ENCODE measurements around the gene PIK3R2. TPM values are rescaled to one million over a fixed set of nuclear protein-coding genes. Genes with fewer than 3 reads are reported as not detected.
"Not testable (repeated sequence)": the region's sequence is repeated elsewhere in the genome, so short reads cannot be mapped to it uniquely, and the experiment has no call there.

Gene PIK3R2
- total RNA-seq, 1 donor from 2014 or later: 56.9 TPM

DNA sequence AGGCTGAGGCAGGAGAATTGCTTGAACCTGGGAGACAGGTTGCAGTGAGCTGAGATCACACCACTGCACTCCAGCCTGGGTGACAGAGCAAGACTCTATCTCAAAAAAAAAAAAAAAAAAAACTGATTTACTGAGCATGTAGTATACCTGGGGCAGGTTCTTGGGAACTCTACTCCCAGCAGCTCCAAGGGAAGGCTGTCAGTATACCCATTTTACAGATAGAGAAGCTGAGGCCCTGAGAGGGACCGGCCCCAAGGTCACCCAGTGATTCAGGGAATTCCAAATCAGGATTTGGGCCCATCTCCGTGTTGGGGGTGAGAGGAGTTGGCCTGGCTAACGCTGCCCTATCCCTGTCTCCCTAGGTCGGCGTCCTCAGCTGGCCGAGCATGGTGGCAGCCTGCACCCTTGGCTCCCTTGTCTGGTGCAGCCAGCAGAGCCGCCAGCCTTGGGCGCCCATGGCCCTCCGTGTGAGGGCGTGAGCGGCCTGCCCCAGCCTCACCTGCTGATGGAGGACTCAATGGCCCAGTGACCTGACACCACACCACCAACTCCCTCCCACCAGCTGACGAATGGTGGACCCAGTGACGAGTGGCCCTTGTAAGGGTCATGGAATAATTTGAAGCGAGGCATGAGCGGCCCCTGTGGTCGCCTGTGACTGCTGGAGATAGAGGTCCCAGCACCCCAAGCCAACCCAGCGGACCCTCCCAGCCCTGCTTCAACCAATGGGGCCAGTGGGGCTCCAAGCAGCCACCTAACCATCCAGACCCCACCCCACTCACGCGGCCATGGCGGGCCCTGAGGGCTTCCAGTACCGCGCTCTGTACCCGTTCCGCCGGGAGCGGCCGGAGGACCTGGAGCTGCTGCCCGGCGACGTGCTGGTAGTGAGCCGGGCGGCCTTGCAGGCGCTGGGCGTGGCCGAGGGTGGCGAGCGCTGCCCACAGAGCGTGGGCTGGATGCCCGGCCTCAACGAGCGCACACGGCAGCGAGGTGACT is 2.4 kb downstream of the PIK3R2 start:
- DNase-seq (ENCODE audit: low read depth): no peak

DNA sequence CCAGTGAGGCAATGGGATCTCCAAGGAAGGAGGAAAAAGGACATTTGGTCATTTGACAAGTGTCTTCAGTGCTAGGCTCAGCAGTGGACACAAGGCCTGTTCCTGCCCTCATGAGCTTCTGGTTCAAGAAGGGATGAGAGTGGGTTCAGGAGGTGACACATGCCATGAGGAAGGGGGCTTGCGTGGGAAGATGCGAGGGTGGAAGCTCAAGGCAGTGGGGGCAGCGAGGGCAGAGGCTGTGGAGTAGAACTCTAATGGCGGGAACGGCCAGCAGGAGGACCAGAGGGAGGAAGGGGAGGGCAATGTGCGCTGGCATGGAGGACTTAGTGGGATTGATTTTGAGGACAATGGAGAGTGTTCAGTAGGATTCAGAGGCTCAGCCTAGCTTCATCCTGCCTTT is 3.3 kb downstream of the PIK3R2 start:
- no peak for DNase-seq (ENCODE audit: low read depth)

- peak; percentile 75 for DNase-seq (ENCODE audit: low read depth)
Measured at GRCh38 chr19:18156841-18157464, 4.0 kb downstream of the PIK3R2 start.

DNA sequence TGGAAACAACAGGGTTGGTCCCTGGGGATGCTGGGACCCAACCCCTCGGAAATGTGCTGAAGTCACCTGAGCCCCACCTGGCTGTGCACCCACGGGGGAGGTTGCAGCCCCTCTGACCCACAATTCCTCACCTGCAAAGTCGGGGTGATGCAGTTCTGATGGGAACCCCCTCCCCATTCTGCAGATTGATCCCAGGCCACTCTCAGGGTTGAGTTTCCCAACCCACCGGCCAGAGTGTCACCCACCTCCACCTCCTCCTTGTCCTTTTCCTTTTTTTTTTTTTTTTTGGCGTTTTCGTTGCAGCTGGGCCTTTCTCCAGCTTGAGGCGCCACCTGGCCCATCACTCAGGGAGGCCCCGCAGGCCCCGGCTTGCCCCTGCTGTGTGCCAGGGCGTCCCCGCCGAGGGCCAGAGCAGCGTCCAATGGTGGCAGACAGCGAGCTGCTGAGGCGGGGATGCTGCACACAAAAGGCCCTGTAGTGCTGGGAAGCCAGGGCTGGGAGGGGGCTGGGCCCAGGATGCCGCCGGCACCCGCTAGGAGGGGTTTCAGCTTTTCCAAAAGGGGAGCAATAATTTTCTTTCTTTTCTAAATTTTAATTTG is 4.6 kb downstream of the PIK3R2 start:
- DNase-seq (ENCODE audit: low read depth): no peak

GRCh38 chr19:18158467-18158866 is 5.5 kb downstream of the PIK3R2 start:
- no peak for DNase-seq (ENCODE audit: low read depth)

- DNase-seq (ENCODE audit: low read depth): not testable (repeated sequence)
Measured at GRCh38 chr19:18159059-18159616, 6.2 kb downstream of the PIK3R2 start.

DNA sequence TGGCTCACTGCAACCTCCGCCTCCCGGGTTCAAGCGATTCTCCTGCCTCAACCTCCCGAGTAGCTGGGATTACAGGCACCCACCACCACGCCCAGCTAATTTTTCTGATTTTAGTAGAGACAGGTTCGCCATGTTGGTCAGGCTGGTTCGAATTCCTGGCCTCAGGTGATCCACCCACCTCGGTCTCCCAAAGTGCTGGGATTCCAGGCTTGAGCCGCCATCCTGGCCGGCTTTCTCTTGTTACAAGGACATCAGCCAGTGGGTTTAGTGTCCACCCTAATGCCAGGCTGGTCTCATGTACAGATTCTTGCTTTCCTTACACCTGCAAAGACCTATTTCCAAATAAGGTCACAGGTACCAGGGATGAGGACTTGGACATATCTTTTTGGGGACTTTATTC is 6.8 kb downstream of the PIK3R2 start:
- DNase-seq (ENCODE audit: low read depth): no peak

DNA sequence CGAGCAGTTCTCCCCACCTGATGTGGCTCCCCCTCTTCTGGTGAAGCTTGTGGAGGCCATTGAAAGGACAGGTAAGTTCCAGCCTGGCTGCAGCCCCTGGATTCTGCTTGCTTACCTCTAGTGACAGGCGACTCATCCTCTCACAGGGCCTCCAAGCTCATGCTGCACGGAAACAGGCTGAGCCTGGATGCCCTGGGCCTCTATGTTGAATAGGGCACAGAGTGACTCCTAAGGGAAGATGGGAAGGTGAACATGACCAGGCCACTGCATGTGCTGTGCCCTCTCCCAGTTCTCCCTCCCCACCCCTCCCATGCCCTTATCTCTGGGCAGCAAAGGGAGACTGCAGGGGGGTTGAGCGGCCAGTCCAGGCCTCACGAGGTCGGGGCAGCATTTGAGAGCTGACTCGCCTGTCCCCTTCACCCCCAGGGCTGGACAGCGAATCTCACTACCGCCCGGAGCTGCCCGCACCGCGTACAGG is 7.6 kb downstream of the PIK3R2 start:
- DNase-seq (ENCODE audit: low read depth): no peak

DNA sequence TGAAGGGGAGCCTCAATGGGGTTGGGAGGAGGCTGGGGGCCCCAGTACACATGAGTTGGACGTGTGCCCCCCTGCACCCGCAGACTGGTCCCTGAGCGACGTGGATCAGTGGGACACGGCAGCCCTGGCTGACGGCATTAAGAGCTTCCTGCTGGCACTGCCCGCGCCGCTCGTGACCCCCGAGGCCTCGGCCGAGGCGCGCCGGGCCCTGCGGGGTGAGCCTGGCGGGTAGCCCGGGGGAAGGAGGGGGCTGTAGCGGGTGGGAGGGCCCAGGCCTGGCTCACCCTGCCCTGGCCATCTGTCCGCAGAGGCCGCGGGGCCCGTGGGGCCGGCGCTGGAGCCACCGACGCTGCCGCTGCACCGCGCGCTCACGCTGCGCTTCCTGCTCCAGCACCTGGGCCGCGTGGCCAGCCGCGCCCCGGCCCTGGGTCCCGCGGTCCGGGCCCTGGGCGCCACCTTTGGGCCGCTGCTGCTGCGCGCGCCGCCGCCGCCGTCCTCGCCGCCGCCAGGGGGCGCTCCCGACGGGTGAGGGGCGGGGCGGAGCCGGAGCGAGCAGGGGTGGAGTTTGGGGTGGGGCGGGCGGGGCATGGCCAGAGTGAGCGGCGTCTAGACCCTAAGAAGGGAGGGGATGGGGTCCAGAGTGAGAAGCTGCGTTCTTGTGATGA is 8.1 kb downstream of the PIK3R2 start:
- no peak for DNase-seq (ENCODE audit: low read depth)

DNA sequence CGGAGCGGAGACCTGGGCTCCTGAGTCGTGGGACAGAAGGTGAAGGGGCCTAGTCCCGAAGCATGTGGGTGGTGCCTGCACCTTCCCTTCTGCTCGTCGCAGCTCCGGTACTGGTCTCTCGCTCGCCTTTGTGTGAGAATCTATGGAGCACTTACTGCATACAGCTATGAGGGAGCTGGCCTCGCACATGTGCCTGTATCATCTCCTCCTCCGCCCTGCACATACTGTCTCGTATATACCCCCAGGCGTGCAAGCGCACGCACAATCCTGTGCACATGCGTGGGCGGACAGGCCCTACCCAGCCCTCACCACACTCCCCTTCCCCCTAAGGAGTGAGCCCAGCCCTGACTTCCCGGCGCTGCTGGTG is 8.7 kb downstream of the PIK3R2 start:
- no peak for DNase-seq (ENCODE audit: low read depth)

DNA sequence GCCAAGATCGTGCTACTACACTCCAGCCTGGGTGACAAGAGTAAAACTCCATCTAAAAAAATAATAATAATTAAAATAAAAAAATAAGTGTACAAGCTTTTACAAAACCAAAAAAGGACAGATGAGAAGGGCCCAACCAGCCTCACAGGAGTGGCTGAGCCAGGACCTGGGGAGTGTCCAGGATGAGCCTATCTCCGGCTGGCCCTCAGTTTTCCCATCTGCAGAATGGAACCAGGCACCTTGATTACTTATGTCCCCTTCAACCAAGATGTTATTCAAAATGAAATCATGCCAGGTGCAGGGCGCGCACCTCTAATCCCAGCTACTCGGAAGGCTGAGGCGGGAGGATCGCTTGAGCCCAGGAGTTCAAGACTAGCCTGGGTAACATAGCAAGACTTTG is 11.1 kb downstream of the PIK3R2 start:
- no peak for DNase-seq (ENCODE audit: low read depth)

- DNase-seq (ENCODE audit: low read depth): no peak
Measured at GRCh38 chr19:18165794-18166544, 13.0 kb downstream of the PIK3R2 start.

DNA sequence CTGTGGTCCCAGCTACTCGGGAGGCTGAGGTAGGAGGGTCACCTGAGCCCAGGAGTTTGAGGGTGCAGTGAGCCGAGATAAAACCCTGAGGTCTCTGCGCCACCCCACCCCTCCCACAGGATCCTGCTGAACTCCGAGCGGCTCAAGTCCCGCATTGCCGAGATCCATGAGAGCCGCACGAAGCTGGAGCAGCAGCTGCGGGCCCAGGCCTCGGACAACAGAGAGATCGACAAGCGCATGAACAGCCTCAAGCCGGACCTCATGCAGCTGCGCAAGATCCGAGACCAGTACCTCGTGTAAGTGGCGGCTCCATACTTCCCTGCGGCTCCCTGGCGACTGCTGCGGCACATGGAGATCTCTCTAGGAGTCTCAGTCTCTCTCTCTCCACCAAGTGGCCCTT is 14.0 kb downstream of the PIK3R2 start:
- no peak for DNase-seq (ENCODE audit: low read depth)

- no peak for DNase-seq (ENCODE audit: low read depth)
Measured at GRCh38 chr19:18167975-18168645, 15.1 kb downstream of the PIK3R2 start.

- no peak for DNase-seq (ENCODE audit: low read depth)
Measured at GRCh38 chr19:18168673-18169381, 15.9 kb downstream of the PIK3R2 start.

- no peak for DNase-seq (ENCODE audit: low read depth)
Measured at GRCh38 chr19:18170714-18171255, 17.8 kb downstream of the PIK3R2 start.

- no peak for DNase-seq (ENCODE audit: low read depth)
Measured at GRCh38 chr19:18171605-18172327, 18.8 kb downstream of the PIK3R2 start.

- DNase-seq (ENCODE audit: low read depth): no peak
Measured at GRCh38 chr19:18172331-18173053, 19.5 kb downstream of the PIK3R2 start.

All from renal cortical epithelial cell (primary cell).